ENCODE results near the gene FAM222A. TPM values are rescaled to one million over a fixed set of nuclear protein-coding genes. Genes with fewer than 3 reads are reported as not detected.

The FAM222A gene
- total RNA-seq, 3 donors from 2014 or later (not counting 1 experiment from before 2014, with no cell fraction given): 3.1 to 6.6 (median 4.0) TPM

- intact Hi-C loops (cut with micrococcal nuclease): no loop called here
- DNase-seq (no peak), ATAC-seq (no peak)
- no peaks in the 10 kb centered on the region for H3K9me3 ChIP-seq (ENCODE audit: control insufficient read depth, insufficient read depth, low read length)
- no peak overlapping the region for H3K27ac ChIP-seq (ENCODE audit: low read length)
- H3K27me3 ChIP-seq (ENCODE audit: control insufficient read depth, insufficient read depth, low read length): no peaks in the 10 kb centered on the region
- H3K36me3 ChIP-seq (ENCODE audit: control insufficient read depth, insufficient read depth, low read length): no peaks in the 10 kb centered on the region
- Mint-ChIP-seq H3K27me3 (ENCODE audit: low read depth in 2 of 2) (peaks cover 8 to 11% of the 10 kb centered on the region in 2 donors), H3K27ac (no peak overlapping the region), H3K4me3 (no peak overlapping the region), H3K4me1 (no peaks in the 10 kb centered on the region), H3K9me3 (no peaks in the 10 kb centered on the region), H3K36me3 (no peaks in the 10 kb centered on the region)
- H3K4me3 ChIP-seq (ENCODE audit: low read length): no peak overlapping the region
- no peak for TF ChIP-seq CTCF (IDR thresholded peaks at IDR 0.05)
- 93% methylated on average over 3 of the region's 4 CpGs for WGBS (ENCODE audit: insufficient coverage)
- no peaks in the 10 kb centered on the region for H3K4me1 ChIP-seq (ENCODE audit: control insufficient read depth, insufficient read depth, low read length)
Observed at GRCh38 chr12:109705291-109705690, 8.3 kb upstream of the FAM222A start.

DNA sequence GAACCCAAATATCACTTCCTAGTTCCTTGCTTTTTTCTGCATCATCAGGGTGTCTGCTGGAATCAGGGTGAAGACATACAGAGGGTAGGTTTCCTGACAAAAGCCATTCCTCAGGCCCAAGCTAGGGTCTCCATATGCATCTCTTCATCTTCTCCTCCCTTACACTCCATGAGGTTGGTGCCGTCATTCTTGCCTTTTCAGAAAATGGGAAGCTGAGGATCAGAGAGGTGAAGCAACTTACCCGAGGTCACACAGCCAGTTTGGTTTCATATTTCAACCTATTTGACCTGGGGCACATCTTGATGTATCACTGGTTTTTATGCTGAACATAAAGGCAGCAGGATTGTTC is 7.3 kb upstream of the FAM222A start:
- Histone ChIP-seq H3K9me3 (ENCODE audit: control insufficient read depth, insufficient read depth, low read length) (no peaks in the 10 kb centered on the region), H3K36me3 (ENCODE audit: control insufficient read depth, insufficient read depth, low read length) (no peaks in the 10 kb centered on the region), H3K27ac (ENCODE audit: low read length) (no peak overlapping the region), H3K4me3 (ENCODE audit: low read length) (no peak overlapping the region), H3K4me1 (ENCODE audit: control insufficient read depth, insufficient read depth, low read length) (no peaks in the 10 kb centered on the region), H3K27me3 (ENCODE audit: control insufficient read depth, insufficient read depth, low read length) (no peaks in the 10 kb centered on the region)
- ATAC-seq: no peak
- no peak for DNase-seq
- Mint-ChIP-seq H3K27me3 (ENCODE audit: low read depth in 2 of 2) (peaks cover 17 to 20% of the 10 kb centered on the region in 2 donors), H3K9me3 (no peaks in the 10 kb centered on the region), H3K4me1 (no peaks in the 10 kb centered on the region), H3K4me3 (no peak overlapping the region), H3K36me3 (no peaks in the 10 kb centered on the region), H3K27ac (no peak overlapping the region)
- intact Hi-C loops (cut with micrococcal nuclease): no loop called here
- TF ChIP-seq CTCF (IDR thresholded peaks at IDR 0.05): no peak
- WGBS (ENCODE audit: insufficient coverage): 80% methylated on average over 2 of the region's 2 CpGs

- Mint-ChIP-seq H3K27ac (no peak overlapping the region), H3K27me3 (ENCODE audit: low read depth in 2 of 2) (peaks cover 20 to 22% of the 10 kb centered on the region in 2 donors), H3K4me1 (no peaks in the 10 kb centered on the region), H3K9me3 (no peaks in the 10 kb centered on the region), H3K4me3 (no peak overlapping the region), H3K36me3 (no peaks in the 10 kb centered on the region)
- Histone ChIP-seq H3K4me3 (ENCODE audit: low read length) (no peak overlapping the region), H3K27me3 (ENCODE audit: control insufficient read depth, insufficient read depth, low read length) (peaks cover 4% of the 10 kb centered on the region), H3K36me3 (ENCODE audit: control insufficient read depth, insufficient read depth, low read length) (no peaks in the 10 kb centered on the region), H3K27ac (ENCODE audit: low read length) (no peak overlapping the region), H3K9me3 (ENCODE audit: control insufficient read depth, insufficient read depth, low read length) (no peaks in the 10 kb centered on the region), H3K4me1 (ENCODE audit: control insufficient read depth, insufficient read depth, low read length) (no peaks in the 10 kb centered on the region)
- DNase-seq (no peak), ATAC-seq (no peak)
- TF ChIP-seq CTCF (IDR thresholded peaks at IDR 0.05): no peak
- intact Hi-C loops (cut with micrococcal nuclease): no loop called here
- WGBS (ENCODE audit: insufficient coverage): 84% methylated on average over 10 of the region's 10 CpGs
Observed at GRCh38 chr12:109706747-109707469, 6.7 kb upstream of the FAM222A start.

DNA sequence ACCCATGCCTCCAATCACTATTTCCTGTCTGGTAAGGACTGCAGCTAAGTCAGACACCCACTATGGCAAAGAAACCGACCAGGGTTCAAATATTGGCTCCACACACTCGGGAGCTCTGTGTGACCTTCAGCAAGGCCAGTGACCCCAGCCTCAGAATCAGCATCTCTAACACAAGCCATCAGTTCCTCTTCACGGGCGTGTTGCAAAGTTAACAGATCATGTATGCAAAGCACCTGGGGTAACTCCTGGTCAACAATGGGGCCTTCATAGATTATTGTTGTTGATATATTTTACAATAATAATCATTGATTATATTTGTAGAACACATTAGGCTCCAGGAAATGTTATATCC is 6.2 kb upstream of the FAM222A start:
- no peaks in the 10 kb centered on the region for H3K4me1 Mint-ChIP-seq
- Histone ChIP-seq H3K27me3 (ENCODE audit: control insufficient read depth, insufficient read depth, low read length) (peaks cover 8% of the 10 kb centered on the region), H3K36me3 (ENCODE audit: control insufficient read depth, insufficient read depth, low read length) (no peaks in the 10 kb centered on the region), H3K9me3 (ENCODE audit: control insufficient read depth, insufficient read depth, low read length) (no peaks in the 10 kb centered on the region), H3K4me1 (ENCODE audit: control insufficient read depth, insufficient read depth, low read length) (no peaks in the 10 kb centered on the region), H3K27ac (ENCODE audit: low read length) (no peak overlapping the region), H3K4me3 (ENCODE audit: low read length) (no peak overlapping the region)
- H3K4me3 Mint-ChIP-seq: no peak overlapping the region
- H3K27ac Mint-ChIP-seq: no peak overlapping the region
- no peak for DNase-seq
- H3K36me3 Mint-ChIP-seq: no peaks in the 10 kb centered on the region
- peaks cover 20 to 22% of the 10 kb centered on the region in 2 donors for H3K27me3 Mint-ChIP-seq (ENCODE audit: low read depth in 2 of 2)
- ATAC-seq: no peak
- TF ChIP-seq CTCF (IDR thresholded peaks at IDR 0.05): no peak
- intact Hi-C loops (cut with micrococcal nuclease): no loop called here
- 81% methylated on average over 4 of the region's 4 CpGs for WGBS (ENCODE audit: insufficient coverage)
- no peaks in the 10 kb centered on the region for H3K9me3 Mint-ChIP-seq

Measured in natural killer cell (primary cell).